ENCODE data around the gene MACROH2A2. TPM values are rescaled to one million over a fixed set of nuclear protein-coding genes. Genes with fewer than 3 reads are reported as not detected.

Gene MACROH2A2
- total and polyA plus RNA-seq, 2 of the 13 experiments (the other 11 are each of a cell fraction or from before 2014, with no cell fraction given), result 9.8 to 43.1 TPM

- TF ChIP-seq ZNF501 (CRISPR knock-in tag; IDR thresholded peaks at IDR 0.05) (peak; percentile 46; the same call in 1 of the 2 replicates), AHR (CRISPR knock-in tag; IDR thresholded peaks at IDR 0.05) (no peak), RELA (CRISPR knock-in tag; IDR thresholded peaks at IDR 0.05) (no peak), ZNF10 (CRISPR knock-in tag; IDR thresholded peaks at IDR 0.05; ENCODE audit: borderline replicate concordance, low read depth) (no peak), NR2F2 (IDR thresholded peaks at IDR 0.05; ENCODE audit: borderline replicate concordance, low read depth) (peak; percentile 56; the same call in 1 of the 2 replicates), KLF9 (CRISPR knock-in tag; IDR thresholded peaks at IDR 0.05; ENCODE audit: low read depth) (no peak), ZNF737 (CRISPR knock-in tag; IDR thresholded peaks at IDR 0.05; ENCODE audit: borderline replicate concordance) (no peak), HDAC2 (CRISPR knock-in tag; IDR thresholded peaks at IDR 0.05) (peak; percentile 71), CREB1 (IDR thresholded peaks at IDR 0.05) (no peak), CREB1 (CRISPR knock-in tag; IDR thresholded peaks at IDR 0.05) (no peak), DMAP1 (CRISPR knock-in tag; IDR thresholded peaks at IDR 0.05) (peak; percentile 60; the same call in 1 of the 2 replicates), ZSCAN12 (CRISPR knock-in tag; IDR thresholded peaks at IDR 0.05) (no peak), KAT7 (CRISPR knock-in tag; IDR thresholded peaks at IDR 0.05; ENCODE audit: borderline replicate concordance) (peak; percentile 60; the same call in 1 of the 2 replicates), PHB2 (IDR thresholded peaks at IDR 0.05; ENCODE audit: partially characterized antibody) (no peak), U2AF2 (IDR thresholded peaks at IDR 0.05; ENCODE audit: low read depth, low read length) (no peak), ZNF234 (CRISPR knock-in tag; conservative IDR thresholded peaks at IDR 0.05) (peak; percentile 63; the same call in 1 of the 2 replicates)
- TF ChIP-seq, protein P1, sequence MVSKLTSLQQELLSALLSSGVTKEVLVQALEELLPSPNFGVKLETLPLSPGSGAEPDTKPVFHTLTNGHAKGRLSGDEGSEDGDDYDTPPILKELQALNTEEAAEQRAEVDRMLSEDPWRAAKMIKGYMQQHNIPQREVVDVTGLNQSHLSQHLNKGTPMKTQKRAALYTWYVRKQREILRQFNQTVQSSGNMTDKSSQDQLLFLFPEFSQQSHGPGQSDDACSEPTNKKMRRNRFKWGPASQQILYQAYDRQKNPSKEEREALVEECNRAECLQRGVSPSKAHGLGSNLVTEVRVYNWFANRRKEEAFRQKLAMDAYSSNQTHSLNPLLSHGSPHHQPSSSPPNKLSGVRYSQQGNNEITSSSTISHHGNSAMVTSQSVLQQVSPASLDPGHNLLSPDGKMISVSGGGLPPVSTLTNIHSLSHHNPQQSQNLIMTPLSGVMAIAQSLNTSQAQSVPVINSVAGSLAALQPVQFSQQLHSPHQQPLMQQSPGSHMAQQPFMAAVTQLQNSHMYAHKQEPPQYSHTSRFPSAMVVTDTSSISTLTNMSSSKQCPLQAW (CRISPR knock-in tag; IDR thresholded peaks at IDR 0.05), result peak; percentile 90
- TF ChIP-seq, protein P2, sequence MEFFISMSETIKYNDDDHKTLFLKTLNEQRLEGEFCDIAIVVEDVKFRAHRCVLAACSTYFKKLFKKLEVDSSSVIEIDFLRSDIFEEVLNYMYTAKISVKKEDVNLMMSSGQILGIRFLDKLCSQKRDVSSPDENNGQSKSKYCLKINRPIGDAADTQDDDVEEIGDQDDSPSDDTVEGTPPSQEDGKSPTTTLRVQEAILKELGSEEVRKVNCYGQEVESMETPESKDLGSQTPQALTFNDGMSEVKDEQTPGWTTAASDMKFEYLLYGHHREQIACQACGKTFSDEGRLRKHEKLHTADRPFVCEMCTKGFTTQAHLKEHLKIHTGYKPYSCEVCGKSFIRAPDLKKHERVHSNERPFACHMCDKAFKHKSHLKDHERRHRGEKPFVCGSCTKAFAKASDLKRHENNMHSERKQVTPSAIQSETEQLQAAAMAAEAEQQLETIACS (CRISPR knock-in tag; IDR thresholded peaks at IDR 0.05), result peak; percentile 88
- TF ChIP-seq, protein P3, sequence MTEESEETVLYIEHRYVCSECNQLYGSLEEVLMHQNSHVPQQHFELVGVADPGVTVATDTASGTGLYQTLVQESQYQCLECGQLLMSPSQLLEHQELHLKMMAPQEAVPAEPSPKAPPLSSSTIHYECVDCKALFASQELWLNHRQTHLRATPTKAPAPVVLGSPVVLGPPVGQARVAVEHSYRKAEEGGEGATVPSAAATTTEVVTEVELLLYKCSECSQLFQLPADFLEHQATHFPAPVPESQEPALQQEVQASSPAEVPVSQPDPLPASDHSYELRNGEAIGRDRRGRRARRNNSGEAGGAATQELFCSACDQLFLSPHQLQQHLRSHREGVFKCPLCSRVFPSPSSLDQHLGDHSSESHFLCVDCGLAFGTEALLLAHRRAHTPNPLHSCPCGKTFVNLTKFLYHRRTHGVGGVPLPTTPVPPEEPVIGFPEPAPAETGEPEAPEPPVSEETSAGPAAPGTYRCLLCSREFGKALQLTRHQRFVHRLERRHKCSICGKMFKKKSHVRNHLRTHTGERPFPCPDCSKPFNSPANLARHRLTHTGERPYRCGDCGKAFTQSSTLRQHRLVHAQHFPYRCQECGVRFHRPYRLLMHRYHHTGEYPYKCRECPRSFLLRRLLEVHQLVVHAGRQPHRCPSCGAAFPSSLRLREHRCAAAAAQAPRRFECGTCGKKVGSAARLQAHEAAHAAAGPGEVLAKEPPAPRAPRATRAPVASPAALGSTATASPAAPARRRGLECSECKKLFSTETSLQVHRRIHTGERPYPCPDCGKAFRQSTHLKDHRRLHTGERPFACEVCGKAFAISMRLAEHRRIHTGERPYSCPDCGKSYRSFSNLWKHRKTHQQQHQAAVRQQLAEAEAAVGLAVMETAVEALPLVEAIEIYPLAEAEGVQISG (CRISPR knock-in tag; IDR thresholded peaks at IDR 0.05), result peak; percentile 70
These were observed 79.7 kb downstream of the MACROH2A2 start, which contains the start of gene AIFM2 (continued) for GRCh38 chr10:70132098-70133029.
